ENCODE data around the gene WDR18. TPM values are rescaled to one million over a fixed set of nuclear protein-coding genes. Genes with fewer than 3 reads are reported as not detected.

WDR18 gene
- total RNA-seq, 1 experiment from 2014 or later = 94.7 TPM

DNA sequence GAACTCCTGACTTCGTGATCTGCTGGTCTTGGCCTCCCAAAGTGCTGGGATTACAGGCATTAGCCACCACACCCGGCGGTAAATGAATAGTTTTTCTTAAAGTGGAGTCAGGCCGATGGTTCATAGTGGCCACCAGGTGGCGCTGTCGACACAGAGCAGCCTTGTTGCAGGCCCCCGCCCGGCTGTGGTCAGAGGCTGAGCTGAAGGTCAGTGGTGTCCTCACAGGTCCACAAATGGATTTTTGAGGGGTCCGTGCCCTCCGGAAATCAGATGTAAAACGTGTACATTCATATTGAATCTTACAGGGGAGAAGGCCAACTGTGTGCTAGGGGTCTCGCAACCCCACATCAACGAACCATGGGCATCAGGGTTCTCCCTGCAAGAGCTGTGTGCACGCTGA is 13.4 kb upstream of the WDR18 start:
- Histone ChIP-seq H3K56ac (ENCODE audit: insufficient read length, low read depth, low read length) (no peak overlapping the region), H2AK5ac (ENCODE audit: insufficient read length, low read length) (no peak overlapping the region), H3K4me1 (ENCODE audit: insufficient read depth, low read length) (no peaks in the 10 kb centered on the region), H4K91ac (ENCODE audit: insufficient read length, low read depth, low read length) (no peak overlapping the region), H3K18ac (ENCODE audit: insufficient read length, low read depth, low read length) (no peak overlapping the region), H2BK5ac (ENCODE audit: insufficient read length, low read length) (no peak overlapping the region), H4K20me1 (ENCODE audit: control insufficient read depth, insufficient read depth, insufficient read length) (peaks cover 2% of the 10 kb centered on the region), H3K23me2 (ENCODE audit: insufficient read length, low read depth, low read length, poor library complexity, severe bottlenecking) (no peaks in the 10 kb centered on the region), H3K9me3 (ENCODE audit: control insufficient read depth, low read depth, low read length) (peaks cover 7% of the 10 kb centered on the region), H2BK12ac (ENCODE audit: insufficient read length, low read depth, low read length) (no peak overlapping the region), H3K79me1 (ENCODE audit: insufficient read depth, low read depth, low read length, poor library complexity, severe bottlenecking) (no peaks in the 10 kb centered on the region), H2BK120ac (ENCODE audit: low read depth, low read length, poor library complexity, severe bottlenecking) (no peak overlapping the region), H2BK15ac (ENCODE audit: low read depth, low read length) (no peak overlapping the region), H3K14ac (ENCODE audit: insufficient read depth, low read length) (no peak overlapping the region), H3K79me2 (ENCODE audit: insufficient read depth, low read length) (no peaks in the 10 kb centered on the region), H3K23ac (ENCODE audit: insufficient read length, low read depth, low read length) (no peak overlapping the region), H3K4ac (ENCODE audit: low read depth, low read length) (no peak overlapping the region), H4K8ac (replicated peaks; ENCODE audit: insufficient read length, low read depth, low read length) (no peak overlapping the region), H4K5ac (ENCODE audit: insufficient read length, low read depth, low read length) (no peak overlapping the region), H2AFZ (ENCODE audit: low read length) (no peak overlapping the region), H3T11ph (ENCODE audit: low read length) (no peak overlapping the region), H3K4me2 (ENCODE audit: insufficient read depth, insufficient read length, low read length) (no peak overlapping the region), H2BK20ac (ENCODE audit: low read depth, low read length, poor library complexity, severe bottlenecking) (no peak overlapping the region), H3K27me3 (ENCODE audit: insufficient read depth, low read length) (no peaks in the 10 kb centered on the region), H3K9ac (ENCODE audit: extremely low read depth, insufficient read length, low read length) (no peak overlapping the region), H3K27ac (ENCODE audit: insufficient read length, low read depth, low read length) (no peak overlapping the region)
- no peak for DNase-seq
- 0 out of 5 replicates have a peak overlapping the region, but pooled peaks of 1 of the 2 experiments have one; percentile 21 for H3K4me3 Mint-ChIP-seq
- WGBS (ENCODE audit: extremely low coverage, insufficient read length, low lambda C conversion rate) = no CpG with 5 or more reads among the region's 14 CpGs
- no peaks in the 10 kb centered on the region for H3K27me3 Mint-ChIP-seq (ENCODE audit: low read depth)
- TF ChIP-seq, protein P1, sequence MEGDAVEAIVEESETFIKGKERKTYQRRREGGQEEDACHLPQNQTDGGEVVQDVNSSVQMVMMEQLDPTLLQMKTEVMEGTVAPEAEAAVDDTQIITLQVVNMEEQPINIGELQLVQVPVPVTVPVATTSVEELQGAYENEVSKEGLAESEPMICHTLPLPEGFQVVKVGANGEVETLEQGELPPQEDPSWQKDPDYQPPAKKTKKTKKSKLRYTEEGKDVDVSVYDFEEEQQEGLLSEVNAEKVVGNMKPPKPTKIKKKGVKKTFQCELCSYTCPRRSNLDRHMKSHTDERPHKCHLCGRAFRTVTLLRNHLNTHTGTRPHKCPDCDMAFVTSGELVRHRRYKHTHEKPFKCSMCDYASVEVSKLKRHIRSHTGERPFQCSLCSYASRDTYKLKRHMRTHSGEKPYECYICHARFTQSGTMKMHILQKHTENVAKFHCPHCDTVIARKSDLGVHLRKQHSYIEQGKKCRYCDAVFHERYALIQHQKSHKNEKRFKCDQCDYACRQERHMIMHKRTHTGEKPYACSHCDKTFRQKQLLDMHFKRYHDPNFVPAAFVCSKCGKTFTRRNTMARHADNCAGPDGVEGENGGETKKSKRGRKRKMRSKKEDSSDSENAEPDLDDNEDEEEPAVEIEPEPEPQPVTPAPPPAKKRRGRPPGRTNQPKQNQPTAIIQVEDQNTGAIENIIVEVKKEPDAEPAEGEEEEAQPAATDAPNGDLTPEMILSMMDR (conservative IDR thresholded peaks at IDR 0.05) = peak; percentile 87
- H3K27ac Mint-ChIP-seq = no peak overlapping the region
- H3K36me3 Mint-ChIP-seq (ENCODE audit: insufficient read depth in 1 of 3, low read depth in 3 of 3) = peaks cover 46 to 58% (median 57%) of the 10 kb centered on the region in 3 experiments
- peaks cover 9 to 17% of the 10 kb centered on the region in 2 experiments for H3K9me3 Mint-ChIP-seq
- peaks cover 0 to 10% of the 10 kb centered on the region in 2 experiments; a peak in 1 of 4 replicates for H3K4me1 Mint-ChIP-seq

Measured in H9 (cell line).